ENCODE data around the gene TMF1.

The TMF1 gene, protein sequence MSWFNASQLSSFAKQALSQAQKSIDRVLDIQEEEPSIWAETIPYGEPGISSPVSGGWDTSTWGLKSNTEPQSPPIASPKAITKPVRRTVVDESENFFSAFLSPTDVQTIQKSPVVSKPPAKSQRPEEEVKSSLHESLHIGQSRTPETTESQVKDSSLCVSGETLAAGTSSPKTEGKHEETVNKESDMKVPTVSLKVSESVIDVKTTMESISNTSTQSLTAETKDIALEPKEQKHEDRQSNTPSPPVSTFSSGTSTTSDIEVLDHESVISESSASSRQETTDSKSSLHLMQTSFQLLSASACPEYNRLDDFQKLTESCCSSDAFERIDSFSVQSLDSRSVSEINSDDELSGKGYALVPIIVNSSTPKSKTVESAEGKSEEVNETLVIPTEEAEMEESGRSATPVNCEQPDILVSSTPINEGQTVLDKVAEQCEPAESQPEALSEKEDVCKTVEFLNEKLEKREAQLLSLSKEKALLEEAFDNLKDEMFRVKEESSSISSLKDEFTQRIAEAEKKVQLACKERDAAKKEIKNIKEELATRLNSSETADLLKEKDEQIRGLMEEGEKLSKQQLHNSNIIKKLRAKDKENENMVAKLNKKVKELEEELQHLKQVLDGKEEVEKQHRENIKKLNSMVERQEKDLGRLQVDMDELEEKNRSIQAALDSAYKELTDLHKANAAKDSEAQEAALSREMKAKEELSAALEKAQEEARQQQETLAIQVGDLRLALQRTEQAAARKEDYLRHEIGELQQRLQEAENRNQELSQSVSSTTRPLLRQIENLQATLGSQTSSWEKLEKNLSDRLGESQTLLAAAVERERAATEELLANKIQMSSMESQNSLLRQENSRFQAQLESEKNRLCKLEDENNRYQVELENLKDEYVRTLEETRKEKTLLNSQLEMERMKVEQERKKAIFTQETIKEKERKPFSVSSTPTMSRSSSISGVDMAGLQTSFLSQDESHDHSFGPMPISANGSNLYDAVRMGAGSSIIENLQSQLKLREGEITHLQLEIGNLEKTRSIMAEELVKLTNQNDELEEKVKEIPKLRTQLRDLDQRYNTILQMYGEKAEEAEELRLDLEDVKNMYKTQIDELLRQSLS

DNA sequence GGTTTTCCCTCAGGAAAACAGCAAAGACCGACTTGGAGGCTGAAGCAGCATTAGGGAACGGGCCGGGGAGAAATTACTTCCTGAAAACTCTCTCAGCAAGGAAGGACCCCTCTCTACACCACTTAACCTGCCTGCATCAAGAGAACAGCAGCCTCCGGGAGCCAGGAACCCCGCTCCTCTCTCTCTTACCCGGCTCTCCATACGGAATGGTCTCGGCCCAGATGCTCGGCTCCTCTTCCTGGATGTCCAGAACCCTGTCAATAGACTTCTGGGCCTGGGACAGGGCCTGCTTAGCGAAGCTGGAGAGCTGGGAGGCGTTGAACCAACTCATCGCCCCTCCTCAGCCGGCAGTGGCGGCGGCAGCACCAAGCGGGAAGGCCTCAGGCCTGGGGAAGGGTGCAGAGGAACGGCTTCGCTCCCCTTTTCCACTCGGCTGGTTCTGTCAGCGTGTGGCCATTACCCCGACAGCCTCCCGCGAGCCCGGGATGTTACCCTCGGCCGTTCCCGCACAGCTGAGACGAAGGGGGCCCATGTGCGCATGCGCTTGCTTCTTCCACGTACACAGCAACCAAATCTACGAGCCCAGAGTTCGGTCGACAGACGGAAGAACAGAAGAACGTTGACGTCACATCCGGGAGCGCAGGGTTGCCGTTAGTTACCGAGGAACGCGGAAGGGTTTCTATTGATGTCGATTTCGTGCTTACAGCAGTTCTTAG, at the start of gene TMF1:
Gene TMF1 (minus strand): TSS at position 578 of the 716 bp plus-strand sequence. CDS start 247 bp downstream, at position 331.
- TF ChIP-seq, protein P1, sequence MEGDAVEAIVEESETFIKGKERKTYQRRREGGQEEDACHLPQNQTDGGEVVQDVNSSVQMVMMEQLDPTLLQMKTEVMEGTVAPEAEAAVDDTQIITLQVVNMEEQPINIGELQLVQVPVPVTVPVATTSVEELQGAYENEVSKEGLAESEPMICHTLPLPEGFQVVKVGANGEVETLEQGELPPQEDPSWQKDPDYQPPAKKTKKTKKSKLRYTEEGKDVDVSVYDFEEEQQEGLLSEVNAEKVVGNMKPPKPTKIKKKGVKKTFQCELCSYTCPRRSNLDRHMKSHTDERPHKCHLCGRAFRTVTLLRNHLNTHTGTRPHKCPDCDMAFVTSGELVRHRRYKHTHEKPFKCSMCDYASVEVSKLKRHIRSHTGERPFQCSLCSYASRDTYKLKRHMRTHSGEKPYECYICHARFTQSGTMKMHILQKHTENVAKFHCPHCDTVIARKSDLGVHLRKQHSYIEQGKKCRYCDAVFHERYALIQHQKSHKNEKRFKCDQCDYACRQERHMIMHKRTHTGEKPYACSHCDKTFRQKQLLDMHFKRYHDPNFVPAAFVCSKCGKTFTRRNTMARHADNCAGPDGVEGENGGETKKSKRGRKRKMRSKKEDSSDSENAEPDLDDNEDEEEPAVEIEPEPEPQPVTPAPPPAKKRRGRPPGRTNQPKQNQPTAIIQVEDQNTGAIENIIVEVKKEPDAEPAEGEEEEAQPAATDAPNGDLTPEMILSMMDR (IDR thresholded peaks at IDR 0.05; ENCODE audit: low read depth, low read length, missing control alignments): no peak
- Histone ChIP-seq H3K27ac (peak within 1 kb of the TSS; percentile 93), H3K4me3 (ENCODE audit: low read depth, low read length) (peak within 1 kb of the TSS; percentile 93), H3K36me3 (replicated peaks) (peaks cover 13% of the 10 kb centered on the region), H3K27me3 (replicated peaks) (no peaks in the 10 kb centered on the region)
- peak; percentile 99 for DNase-seq
- in situ Hi-C loops (cut with HindIII; ENCODE audit: low pct_ligation_motif_present, low sequenced_read_pairs): no loop called here

DNA sequence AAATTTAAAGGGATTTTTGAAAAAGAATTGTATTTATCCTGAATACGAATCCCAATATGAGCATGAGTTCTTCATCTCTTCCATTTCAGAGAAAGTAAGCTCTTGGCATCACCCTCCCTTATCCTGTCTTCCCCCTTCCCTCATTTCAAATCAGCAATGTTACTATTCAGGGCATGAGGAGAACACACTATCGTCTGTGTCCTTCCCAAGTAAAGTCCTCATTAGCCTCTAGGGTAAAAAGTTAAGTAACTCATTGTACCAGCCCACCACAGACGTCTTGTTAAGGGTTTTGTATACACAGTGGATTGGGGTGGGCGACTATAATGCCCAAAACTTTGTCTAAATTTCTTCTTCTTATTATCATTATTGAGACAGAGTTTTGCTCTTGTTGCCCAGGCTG, 47.4 kb upstream of the TMF1 start:
- in situ Hi-C loops (cut with HindIII; ENCODE audit: low pct_ligation_motif_present, low sequenced_read_pairs): no loop called here
- Histone ChIP-seq H3K27me3 (replicated peaks) (no peaks in the 10 kb centered on the region), H3K4me3 (ENCODE audit: low read depth, low read length) (no peak overlapping the region), H3K36me3 (replicated peaks) (peaks cover 35% of the 10 kb centered on the region), H3K27ac (no peak overlapping the region)
- DNase-seq: no peak
- TF ChIP-seq, protein P1 (IDR thresholded peaks at IDR 0.05; ENCODE audit: low read depth, low read length, missing control alignments): no peak

DNA sequence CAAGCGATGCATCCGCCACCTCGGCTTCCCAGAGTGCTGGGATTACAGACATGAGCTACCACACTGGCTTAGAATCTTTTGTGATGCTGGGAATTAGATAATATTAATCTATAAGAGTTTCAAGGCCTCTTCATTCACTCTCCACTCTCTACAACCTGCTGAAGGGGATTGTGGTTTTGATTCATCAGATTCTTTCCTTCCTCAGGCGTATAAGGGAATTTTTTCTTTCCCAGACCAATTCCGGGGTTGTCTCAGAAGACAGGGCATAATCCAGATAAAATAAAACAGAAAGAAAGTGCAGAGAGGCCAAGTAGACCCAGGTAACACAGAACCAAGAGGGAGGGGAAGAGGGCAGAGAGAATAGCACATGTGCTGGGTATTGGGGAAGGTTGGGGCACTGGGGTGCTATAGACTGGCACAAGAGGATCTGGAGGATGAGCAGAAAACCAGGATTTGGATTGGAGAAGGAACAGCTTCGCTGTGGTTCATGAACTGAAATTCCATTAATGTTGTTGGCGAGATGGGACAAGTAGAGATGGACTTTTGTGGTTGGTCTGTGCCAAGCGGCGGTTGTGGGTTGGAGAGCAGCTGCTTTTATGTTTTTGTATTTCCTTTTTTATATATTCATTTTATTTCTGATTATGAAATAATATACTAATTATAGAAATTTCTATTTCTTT, 45.4 kb upstream of the TMF1 start:
- H3K27ac ChIP-seq: no peak overlapping the region
- TF ChIP-seq, protein P1 (IDR thresholded peaks at IDR 0.05; ENCODE audit: low read depth, low read length, missing control alignments): no peak
- H3K36me3 ChIP-seq (replicated peaks): peaks cover 15% of the 10 kb centered on the region
- in situ Hi-C loops (cut with HindIII; ENCODE audit: low pct_ligation_motif_present, low sequenced_read_pairs): no loop called here
- DNase-seq: no peak
- no peaks in the 10 kb centered on the region for H3K27me3 ChIP-seq (replicated peaks)
- no peak overlapping the region for H3K4me3 ChIP-seq (ENCODE audit: low read depth, low read length)

DNA sequence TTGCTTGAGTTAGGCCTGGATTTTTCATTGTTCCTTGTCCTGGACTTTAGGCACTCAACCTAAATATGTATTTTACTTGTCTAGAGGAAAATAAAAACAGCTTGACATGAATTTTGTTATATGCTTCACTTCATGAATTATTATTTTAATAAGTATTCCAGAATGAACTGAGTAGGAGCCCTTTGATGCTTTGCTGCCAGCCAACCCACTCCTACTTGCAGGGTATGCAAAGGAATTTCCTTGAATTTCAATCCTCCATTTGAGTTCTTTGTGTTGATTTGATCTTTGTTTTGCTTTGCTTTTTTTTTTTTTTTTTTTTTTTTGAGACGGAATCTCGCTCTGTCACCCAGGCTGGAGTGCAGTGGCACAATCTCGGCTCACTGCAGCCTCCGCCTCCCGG, 44.2 kb upstream of the TMF1 start:
- Histone ChIP-seq H3K27ac (no peak overlapping the region), H3K36me3 (replicated peaks) (peaks cover 6% of the 10 kb centered on the region), H3K27me3 (replicated peaks) (no peaks in the 10 kb centered on the region), H3K4me3 (ENCODE audit: low read depth, low read length) (no peak overlapping the region)
- in situ Hi-C loops (cut with HindIII; ENCODE audit: low pct_ligation_motif_present, low sequenced_read_pairs): no loop called here
- TF ChIP-seq, protein P1 (IDR thresholded peaks at IDR 0.05; ENCODE audit: low read depth, low read length, missing control alignments): no peak
- no peak for DNase-seq

DNA sequence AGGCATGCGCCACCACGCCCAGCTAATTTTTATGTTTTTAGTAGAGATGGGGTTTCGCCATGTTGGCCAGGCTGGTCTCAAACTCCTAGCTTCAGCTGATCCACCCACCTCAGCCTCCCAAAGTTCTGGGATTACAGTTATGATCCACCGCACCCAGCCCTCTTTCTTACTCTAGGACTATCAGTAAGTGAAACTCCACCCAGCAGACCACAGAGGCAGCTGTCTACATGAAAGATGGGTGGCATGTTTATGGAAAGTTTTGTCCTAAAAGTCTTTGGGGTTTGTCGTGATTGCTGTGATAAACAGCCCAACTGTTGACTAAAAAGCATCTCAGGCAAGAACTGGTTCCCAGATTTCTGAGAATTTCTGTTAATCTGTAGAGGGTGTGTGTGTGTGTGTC, 43.5 kb upstream of the TMF1 start:
- in situ Hi-C loops (cut with HindIII; ENCODE audit: low pct_ligation_motif_present, low sequenced_read_pairs): no loop called here
- H3K27ac ChIP-seq: no peak overlapping the region

More for the DNA sequence above, 43.5 kb upstream of the TMF1 start:
- TF ChIP-seq, protein P1 (IDR thresholded peaks at IDR 0.05; ENCODE audit: low read depth, low read length, missing control alignments): no peak
- H3K27me3 ChIP-seq (replicated peaks): no peaks in the 10 kb centered on the region
- H3K36me3 ChIP-seq (replicated peaks): peaks cover 6% of the 10 kb centered on the region
- H3K4me3 ChIP-seq (ENCODE audit: low read depth, low read length): no peak overlapping the region
- no peak for DNase-seq

Measured in brain microvascular endothelial cell (primary cell).